T-helper 1 cell treated with Interleukin-12 subunit alpha and Interleukin-12 subunit beta and Interleukin-4 antibody, amounts not matched to agents 30 μg/mL and 1 μg/mL, for 36 hours (primary cell): Measurements from ENCODE around the gene TNS1.

Experiments
- H3K27ac Mint-ChIP-seq: one replicate; pipeline ENCODE4 v1.8.0; 2021; ENCODE audit warnings: mild to moderate bottlenecking, mixed read lengths
- H3K27me3 Mint-ChIP-seq: one replicate; pipeline ENCODE4 v1.8.0; 2021; ENCODE audit warnings: low read depth, mixed read lengths
- H3K36me3 Mint-ChIP-seq: one replicate; pipeline ENCODE4 v1.8.0; 2021; ENCODE audit warnings: low read depth, mixed read lengths
- H3K4me1 Mint-ChIP-seq: one replicate; pipeline ENCODE4 v1.8.0; 2021; ENCODE audit warnings: low read depth, mixed read lengths
- H3K4me3 Mint-ChIP-seq: one replicate; pipeline ENCODE4 v1.8.0; 2021; ENCODE audit warnings: mild to moderate bottlenecking, moderate library complexity, mixed read lengths
- H3K9me3 Mint-ChIP-seq: one replicate; pipeline ENCODE4 v1.8.0; 2021; ENCODE audit warnings: mixed read lengths

Gene TNS1

DNA sequence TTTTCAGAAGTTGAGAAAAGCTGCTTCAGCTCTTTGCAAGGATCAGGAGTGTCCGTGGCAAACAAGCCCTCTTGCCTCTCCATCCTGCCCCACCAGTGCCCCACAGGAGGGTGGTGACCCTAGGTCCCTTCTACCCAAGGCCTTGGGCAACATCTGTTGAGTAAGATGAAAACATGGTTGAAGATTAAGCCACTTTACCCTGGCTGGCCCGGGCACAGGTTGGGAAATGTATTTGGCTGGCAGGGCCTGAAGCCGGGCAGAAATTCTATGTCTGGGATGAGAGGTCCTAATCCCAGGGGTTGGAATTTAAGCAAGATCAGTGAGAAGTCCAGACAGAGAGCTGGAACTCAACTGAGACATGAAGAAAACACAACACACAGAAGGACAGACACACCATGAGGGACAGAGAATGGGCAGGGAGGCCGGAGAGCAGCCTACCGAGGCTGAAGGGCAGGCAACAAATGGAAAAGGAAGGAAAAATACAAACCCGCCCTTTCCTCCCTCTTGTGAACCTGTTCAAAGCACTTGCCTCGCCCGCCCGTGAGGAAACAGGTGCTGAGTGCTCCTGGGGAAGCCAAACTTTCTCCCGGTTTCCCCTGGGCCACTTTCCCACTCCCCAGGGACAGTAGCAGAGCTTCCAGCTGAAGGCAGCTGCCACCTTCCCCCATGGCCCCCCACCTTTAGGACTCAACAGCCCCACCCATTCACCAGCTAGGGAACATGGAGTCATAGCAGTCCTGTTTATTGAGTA is 86.1 kb downstream of the TNS1 start:
- Mint-ChIP-seq H3K4me1 (no peaks in the 10 kb centered on the region), H3K27me3 (no peaks in the 10 kb centered on the region), H3K9me3 (no peaks in the 10 kb centered on the region), H3K36me3 (no peaks in the 10 kb centered on the region), H3K27ac (no peak overlapping the region), H3K4me3 (no peak overlapping the region)

DNA sequence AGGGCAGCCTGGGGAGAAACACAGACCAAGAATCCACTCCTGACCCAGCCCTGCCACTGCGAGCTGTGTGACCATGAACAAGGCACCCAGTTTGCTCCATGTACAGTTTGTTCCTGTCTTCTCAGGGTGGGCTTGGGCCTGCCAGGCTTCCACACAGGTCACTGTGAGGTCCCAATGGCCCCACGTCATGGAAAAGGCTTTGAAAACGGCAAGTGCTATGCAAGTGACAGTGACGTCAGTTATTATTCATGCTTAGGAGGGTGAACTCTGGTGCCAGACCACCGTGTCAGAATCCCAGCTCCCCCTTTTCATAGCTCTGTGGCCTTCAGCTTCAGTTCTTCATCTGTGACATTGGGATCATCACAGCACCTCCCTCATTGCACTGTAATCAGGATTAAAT is 87.1 kb downstream of the TNS1 start:
- no peak overlapping the region for H3K4me3 Mint-ChIP-seq
- no peak overlapping the region for H3K27ac Mint-ChIP-seq
- H3K27me3 Mint-ChIP-seq: no peaks in the 10 kb centered on the region
- no peaks in the 10 kb centered on the region for H3K9me3 Mint-ChIP-seq
- no peaks in the 10 kb centered on the region for H3K4me1 Mint-ChIP-seq
- H3K36me3 Mint-ChIP-seq: no peaks in the 10 kb centered on the region

DNA sequence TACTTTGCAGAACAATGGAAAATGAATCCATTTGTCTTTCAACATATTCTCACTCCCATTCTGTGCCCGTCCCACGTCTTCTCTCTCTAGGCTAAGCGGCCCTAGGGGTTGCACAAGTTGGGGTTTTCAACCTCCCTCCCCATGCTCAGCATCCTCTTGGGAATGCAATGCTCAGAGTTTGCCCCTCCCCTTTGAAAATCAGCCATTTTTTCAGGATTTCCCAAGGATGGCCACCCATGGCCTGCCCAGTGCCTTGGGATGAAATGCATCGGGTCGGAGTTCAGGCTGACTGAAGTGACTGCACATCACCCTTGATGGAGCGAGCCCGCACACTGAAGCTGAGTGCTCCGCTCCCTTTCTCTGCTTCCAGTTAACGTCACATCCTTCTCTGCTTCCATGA is 87.9 kb downstream of the TNS1 start:
- H3K27ac Mint-ChIP-seq: no peak overlapping the region
- H3K4me1 Mint-ChIP-seq: no peaks in the 10 kb centered on the region
- no peaks in the 10 kb centered on the region for H3K27me3 Mint-ChIP-seq
- H3K9me3 Mint-ChIP-seq: no peaks in the 10 kb centered on the region
- no peak overlapping the region for H3K4me3 Mint-ChIP-seq
- H3K36me3 Mint-ChIP-seq: no peaks in the 10 kb centered on the region

DNA sequence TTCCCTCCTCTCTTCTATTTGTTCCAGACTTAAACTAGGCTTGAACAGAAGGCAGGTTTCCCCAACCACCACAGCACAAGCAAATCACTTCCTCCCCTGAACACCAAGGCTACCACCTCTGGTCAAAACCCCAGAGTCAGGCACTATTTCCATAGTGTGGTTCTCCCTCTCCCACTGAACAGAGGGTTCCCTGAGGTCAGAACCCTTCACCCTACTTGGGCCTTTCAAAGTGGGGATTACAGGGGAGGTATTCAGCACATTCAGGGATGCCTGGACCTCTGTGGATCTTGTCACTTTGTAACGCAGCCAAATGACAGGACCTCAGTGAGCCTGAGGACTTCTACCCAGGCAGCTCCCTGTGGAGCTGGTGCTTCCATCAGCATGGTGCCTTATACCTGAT is 88.7 kb downstream of the TNS1 start:
- H3K27me3 Mint-ChIP-seq: no peaks in the 10 kb centered on the region
- H3K4me3 Mint-ChIP-seq: no peak overlapping the region
- H3K27ac Mint-ChIP-seq: no peak overlapping the region

DNA sequence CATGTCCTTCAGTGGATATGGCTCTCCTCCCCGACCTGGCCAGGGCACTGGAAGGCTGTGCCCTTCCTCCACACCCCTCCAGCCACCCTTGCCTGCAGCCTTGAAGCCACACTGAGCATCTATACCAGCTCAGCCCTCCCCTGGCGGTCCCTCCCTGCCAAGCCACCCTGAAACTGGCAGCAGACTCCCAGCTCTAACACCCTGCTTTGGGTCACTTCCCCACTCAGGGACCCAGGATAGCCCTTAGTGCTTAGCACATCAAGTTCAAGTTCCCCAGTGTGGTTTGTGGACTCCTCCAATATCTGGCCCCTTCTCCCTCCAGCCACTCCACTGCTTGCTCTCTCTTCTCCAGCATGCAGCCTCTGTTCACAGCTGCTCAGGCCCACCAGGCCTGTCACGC is 89.4 kb downstream of the TNS1 start:
- Mint-ChIP-seq H3K4me1 (no peaks in the 10 kb centered on the region), H3K4me3 (no peak overlapping the region), H3K9me3 (no peaks in the 10 kb centered on the region), H3K27me3 (no peaks in the 10 kb centered on the region), H3K27ac (no peak overlapping the region), H3K36me3 (no peaks in the 10 kb centered on the region)

More for the DNA sequence above, 88.7 kb downstream of the TNS1 start:
- no peaks in the 10 kb centered on the region for H3K4me1 Mint-ChIP-seq
- H3K36me3 Mint-ChIP-seq: no peaks in the 10 kb centered on the region
- no peaks in the 10 kb centered on the region for H3K9me3 Mint-ChIP-seq

DNA sequence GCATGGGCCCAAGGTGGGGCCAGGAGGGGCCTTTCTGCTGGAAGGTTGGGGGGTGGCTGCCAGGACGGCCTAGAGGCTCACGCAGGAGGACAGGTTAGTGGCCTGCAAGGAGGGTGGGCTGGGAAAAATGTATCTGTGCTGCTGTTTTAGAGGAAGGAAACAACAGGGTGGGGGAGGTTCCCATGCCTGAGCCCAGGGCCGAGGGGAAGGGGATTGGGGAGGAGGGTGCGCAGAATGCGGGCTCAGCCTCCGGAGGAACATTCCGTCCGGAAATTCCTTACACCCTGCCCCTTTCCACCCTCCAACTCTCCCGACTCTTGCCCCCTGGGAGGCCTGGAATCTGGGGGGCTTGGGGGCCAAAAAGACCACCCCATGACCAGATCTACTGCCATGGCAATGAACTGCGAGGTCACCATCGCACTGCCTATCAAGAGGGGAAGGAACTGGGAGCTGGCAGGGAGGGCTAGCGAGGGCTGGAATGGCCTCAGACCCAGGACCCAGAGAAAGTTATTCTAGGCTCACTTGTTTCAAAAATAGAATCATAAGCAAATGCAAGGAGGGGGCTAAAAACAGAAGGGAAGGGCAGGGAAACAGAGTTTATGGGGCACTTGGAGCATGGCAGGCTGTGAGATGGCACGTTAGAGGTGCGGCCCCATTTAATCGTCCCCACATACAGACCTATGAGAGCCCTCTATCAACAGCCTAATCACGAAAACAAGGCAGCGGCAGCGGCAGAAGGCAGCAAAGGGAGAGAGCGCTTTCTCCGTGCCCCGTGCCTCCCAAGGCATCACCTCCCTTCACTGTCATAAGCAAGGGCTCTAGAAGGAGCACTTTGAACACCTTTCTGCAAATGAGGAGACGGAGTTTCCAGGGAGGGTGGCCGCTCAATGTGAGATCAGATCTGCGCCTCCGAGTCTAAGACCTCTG is 90.4 kb downstream of the TNS1 start:
- H3K27me3 Mint-ChIP-seq: no peaks in the 10 kb centered on the region
- H3K9me3 Mint-ChIP-seq: no peaks in the 10 kb centered on the region
- no peaks in the 10 kb centered on the region for H3K4me1 Mint-ChIP-seq
- H3K27ac Mint-ChIP-seq: no peak overlapping the region
- no peak overlapping the region for H3K4me3 Mint-ChIP-seq
- H3K36me3 Mint-ChIP-seq: no peaks in the 10 kb centered on the region

DNA sequence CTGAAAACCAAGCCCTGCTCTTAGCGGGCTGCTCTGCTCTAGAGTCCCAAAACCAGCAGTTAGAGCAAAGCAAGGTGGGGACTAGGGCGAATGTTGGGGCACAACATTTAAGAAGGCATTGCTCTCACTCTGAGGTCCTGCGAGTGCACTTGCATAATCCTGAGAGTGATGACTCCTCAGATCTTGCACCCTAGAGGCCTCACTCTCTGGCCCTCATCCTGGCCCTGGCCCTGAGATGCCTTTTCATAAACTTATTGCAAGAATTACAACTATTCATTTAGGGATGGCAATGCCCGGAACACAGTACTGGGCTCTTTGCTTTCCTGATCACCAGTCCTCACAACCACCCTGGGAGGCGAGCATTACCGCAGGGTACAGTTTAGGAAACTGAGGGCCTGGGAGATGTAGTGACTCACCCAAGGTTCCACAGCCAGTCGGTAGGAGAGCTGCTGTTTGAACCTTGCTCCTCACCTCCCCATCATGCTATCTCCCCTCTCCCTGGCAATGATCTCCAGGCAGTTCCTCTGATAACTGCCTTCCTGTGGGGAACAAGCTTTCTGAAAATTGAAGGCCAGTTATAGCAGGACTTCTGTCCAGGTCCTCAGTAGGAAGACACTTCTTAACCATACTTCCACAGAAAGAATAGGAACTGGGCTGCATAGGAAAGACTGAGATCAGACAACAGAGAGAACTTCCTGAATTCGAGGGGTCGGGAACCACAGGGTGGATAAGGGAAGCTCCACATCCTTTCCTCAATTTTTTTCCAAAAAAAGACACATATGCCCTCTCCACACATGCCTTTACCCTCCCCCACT is 91.3 kb downstream of the TNS1 start:
- no peaks in the 10 kb centered on the region for H3K27me3 Mint-ChIP-seq
- H3K4me1 Mint-ChIP-seq: no peaks in the 10 kb centered on the region
- no peak overlapping the region for H3K27ac Mint-ChIP-seq
- no peaks in the 10 kb centered on the region for H3K9me3 Mint-ChIP-seq
- no peaks in the 10 kb centered on the region for H3K36me3 Mint-ChIP-seq
- no peak overlapping the region for H3K4me3 Mint-ChIP-seq

DNA sequence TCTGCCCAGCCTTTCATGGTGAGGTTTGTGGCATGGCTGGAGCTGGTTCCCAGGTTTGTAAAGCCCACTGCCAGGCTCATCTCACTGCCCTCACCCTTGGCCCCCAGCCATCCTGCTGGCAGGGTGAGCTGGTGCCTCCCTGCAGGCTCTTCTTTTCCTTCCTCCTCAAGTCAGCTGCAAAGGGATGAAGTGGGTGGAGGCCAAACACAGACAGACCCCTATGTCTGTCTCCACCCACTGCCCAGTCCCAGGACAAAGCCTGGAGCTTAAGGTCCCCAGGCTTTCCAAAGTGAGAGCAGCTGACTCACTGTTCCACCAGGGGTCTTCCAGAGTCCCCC is 92.0 kb downstream of the TNS1 start:
- Mint-ChIP-seq H3K27me3 (peaks cover 3% of the 10 kb centered on the region), H3K9me3 (no peaks in the 10 kb centered on the region), H3K36me3 (no peaks in the 10 kb centered on the region), H3K4me3 (no peak overlapping the region), H3K4me1 (no peaks in the 10 kb centered on the region), H3K27ac (no peak overlapping the region)

DNA sequence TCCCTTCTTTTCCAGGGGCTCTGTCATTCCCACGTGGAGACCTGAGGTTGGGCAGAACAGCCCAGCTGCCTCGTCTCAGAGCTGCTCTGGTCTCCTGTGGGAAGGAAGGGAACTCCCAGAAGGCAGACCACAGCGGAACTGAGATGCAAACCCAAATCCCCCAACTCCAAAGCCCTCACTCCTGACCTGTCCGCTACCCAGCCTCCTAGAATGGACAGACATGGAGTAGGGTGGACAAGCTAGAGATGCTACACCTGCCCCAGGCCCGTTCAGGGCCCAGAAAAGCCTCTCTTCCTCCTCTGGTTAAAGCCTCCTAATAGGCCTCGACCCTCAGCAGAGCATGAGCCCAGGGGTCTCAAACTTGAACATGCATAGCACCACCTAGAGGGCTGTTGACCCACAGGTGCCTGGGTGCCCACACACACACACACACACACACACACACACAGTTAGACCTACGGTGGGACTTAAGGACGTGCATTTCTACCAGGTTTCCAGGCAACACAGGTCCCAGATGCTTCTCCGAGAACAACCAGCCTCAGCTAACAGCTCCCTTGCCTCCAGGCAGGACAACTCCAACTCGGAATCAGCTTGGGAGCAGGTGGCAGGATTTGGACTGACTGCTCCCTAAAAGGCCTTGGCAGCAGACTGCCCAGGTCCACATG is 93.5 kb downstream of the TNS1 start:
- Mint-ChIP-seq H3K4me3 (no peak overlapping the region), H3K4me1 (no peaks in the 10 kb centered on the region), H3K36me3 (no peaks in the 10 kb centered on the region), H3K9me3 (no peaks in the 10 kb centered on the region), H3K27ac (no peak overlapping the region), H3K27me3 (peaks cover 9% of the 10 kb centered on the region)

DNA sequence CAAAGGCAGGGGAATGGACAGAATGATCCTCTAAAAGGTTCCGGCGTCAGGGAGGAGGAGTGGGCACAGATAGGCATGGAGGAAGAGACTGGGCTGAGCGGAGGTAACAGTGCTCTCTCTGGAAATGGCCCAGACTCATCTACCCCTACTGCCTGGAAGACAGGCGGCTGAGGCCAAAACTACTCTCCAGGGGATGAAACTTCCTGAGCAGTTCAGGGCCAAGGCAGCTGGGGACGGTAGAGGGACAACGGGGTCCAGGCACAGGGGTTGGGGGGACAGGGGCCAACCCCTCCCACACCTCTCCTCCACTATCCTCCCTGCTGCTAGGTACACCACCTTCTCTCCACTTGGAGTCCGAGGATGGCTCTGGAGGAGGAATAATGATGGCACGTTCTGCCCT is 94.3 kb downstream of the TNS1 start:
- Mint-ChIP-seq H3K27me3 (peaks cover 10% of the 10 kb centered on the region), H3K27ac (no peak overlapping the region), H3K4me3 (no peak overlapping the region), H3K36me3 (no peaks in the 10 kb centered on the region), H3K9me3 (no peaks in the 10 kb centered on the region), H3K4me1 (no peaks in the 10 kb centered on the region)

DNA sequence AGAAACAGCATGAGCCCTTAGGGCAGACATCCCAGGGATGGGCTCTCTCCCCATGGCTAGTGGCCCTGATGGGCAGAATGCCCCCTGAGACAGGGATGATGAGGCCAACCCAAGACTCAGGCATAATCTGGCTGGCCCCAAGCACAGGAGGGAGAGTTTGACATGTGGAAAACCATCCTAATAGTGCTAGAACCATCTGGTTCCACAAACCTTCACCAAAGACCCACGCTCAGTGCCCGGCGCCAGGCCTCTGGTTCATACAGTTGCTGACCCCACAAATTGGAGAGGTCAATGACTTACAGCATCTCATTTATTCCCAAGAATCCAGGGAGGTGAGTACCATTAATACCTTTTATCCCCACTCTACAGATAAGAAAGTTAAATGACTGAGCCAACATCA is 95.5 kb downstream of the TNS1 start:
- Mint-ChIP-seq H3K36me3 (no peaks in the 10 kb centered on the region), H3K4me3 (no peak overlapping the region), H3K4me1 (no peaks in the 10 kb centered on the region), H3K27ac (no peak overlapping the region), H3K27me3 (peaks cover 10% of the 10 kb centered on the region), H3K9me3 (no peaks in the 10 kb centered on the region)

DNA sequence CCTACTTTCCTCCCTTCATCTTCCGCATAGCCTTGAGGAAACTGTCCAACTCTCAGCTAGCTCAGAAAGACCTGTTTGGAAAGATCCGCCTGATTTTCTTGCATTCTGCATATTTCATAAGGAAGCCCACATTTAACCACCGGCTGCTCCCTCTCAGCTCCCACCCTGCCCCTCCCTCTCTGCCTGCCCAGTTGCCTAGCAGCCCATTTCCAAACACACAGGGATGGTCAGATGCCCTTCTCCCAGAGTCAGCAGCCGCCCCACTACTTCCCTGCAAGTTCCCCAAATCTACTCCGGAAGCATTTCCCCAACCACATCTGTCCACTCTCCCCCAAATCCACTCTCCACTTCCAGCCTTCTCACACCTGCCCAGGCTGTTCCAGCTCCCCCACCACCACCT is 96.0 kb downstream of the TNS1 start:
- Mint-ChIP-seq H3K36me3 (no peaks in the 10 kb centered on the region), H3K4me1 (no peaks in the 10 kb centered on the region), H3K27ac (no peak overlapping the region), H3K9me3 (no peaks in the 10 kb centered on the region), H3K4me3 (no peak overlapping the region), H3K27me3 (peaks cover 10% of the 10 kb centered on the region)

DNA sequence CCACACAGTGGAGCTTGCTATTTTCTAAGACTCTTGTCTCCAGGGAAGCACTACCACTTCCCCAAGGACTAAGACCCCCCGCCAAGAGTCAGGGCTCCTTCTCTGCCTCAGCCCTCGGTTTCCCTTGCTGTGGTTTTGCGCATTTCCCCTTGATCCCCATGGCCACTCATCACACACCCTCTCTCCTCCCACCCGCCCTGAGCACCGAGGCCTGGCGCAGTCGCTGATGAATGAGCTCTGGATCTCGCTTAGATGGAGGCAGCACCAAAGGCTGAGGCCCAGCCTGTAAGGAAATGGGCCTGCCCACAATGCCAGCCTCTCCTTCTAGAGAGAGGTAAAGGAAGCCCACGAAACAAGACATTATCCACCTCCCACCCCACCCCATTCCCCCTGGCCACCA is 96.9 kb downstream of the TNS1 start:
- Mint-ChIP-seq H3K36me3 (no peaks in the 10 kb centered on the region), H3K4me1 (no peaks in the 10 kb centered on the region), H3K4me3 (no peak overlapping the region), H3K27ac (no peak overlapping the region), H3K27me3 (peaks cover 10% of the 10 kb centered on the region), H3K9me3 (no peaks in the 10 kb centered on the region)

DNA sequence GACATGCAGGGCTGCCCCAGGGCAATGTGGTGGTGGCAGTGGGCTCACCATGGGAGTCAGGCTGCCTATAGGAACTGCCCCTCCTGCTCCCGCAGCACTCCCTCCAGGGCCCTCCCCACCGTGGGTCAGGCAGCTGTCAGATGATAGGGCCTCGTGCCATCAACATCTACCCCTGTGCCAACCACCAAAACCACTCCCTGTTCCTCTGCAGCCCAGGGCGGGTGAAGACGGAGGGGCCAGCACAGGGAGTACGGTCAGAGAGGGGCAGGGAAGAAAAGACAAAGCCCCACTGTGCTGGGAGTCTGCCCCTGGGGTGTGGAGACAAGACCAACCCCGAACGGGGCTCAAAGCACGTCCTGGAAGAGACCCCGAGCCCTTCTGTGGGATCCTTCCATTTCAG is 97.4 kb downstream of the TNS1 start:
- Mint-ChIP-seq H3K4me1 (no peaks in the 10 kb centered on the region), H3K36me3 (no peaks in the 10 kb centered on the region), H3K27ac (no peak overlapping the region), H3K27me3 (peaks cover 10% of the 10 kb centered on the region), H3K9me3 (no peaks in the 10 kb centered on the region), H3K4me3 (no peak overlapping the region)
